GM12872 (cell line): ENCODE results near the gene ZMIZ1.

Source experiments
- TF ChIP-seq, protein P1 (sequence below): IDR thresholded peaks from 3 replicates; pipeline ENCODE4 v1.5.1; 2011; ENCODE audit warnings: low read depth, mild to moderate bottlenecking, low read length, moderate library complexity; ENCODE audit not compliant: insufficient read depth

ZMIZ1 gene

DNA sequence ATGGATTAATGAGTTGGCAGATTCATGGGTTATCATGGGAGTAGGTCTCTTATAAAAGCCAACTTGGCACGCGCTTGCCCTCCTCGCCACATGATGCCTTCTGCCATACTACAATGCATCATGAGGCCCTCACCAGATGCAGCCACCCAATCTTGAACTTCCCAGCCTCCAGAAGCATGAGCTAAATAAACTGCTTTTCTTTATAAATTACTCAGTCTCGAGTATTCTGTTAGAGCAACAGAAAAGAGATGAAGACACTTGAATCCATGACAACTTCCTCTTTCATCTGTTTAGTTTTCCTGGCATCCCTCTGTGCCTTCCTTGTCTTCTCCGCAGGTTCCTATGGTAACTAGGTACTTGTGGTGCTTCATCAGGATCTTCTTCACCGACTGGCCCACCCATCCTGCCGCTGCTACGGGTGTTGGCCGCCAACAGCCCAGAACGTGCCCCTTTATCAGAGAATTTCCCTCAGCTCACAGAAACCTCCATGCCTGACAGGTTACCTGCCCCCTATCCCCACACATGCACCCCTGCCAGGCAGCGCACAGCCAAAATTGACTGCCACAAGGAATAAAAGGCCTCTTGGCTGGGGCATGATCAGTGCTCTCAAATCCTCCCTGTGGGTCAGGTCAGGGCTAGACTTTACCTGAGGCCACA lies 250.5 kb downstream of the ZMIZ1 start:
- TF ChIP-seq, protein P1, sequence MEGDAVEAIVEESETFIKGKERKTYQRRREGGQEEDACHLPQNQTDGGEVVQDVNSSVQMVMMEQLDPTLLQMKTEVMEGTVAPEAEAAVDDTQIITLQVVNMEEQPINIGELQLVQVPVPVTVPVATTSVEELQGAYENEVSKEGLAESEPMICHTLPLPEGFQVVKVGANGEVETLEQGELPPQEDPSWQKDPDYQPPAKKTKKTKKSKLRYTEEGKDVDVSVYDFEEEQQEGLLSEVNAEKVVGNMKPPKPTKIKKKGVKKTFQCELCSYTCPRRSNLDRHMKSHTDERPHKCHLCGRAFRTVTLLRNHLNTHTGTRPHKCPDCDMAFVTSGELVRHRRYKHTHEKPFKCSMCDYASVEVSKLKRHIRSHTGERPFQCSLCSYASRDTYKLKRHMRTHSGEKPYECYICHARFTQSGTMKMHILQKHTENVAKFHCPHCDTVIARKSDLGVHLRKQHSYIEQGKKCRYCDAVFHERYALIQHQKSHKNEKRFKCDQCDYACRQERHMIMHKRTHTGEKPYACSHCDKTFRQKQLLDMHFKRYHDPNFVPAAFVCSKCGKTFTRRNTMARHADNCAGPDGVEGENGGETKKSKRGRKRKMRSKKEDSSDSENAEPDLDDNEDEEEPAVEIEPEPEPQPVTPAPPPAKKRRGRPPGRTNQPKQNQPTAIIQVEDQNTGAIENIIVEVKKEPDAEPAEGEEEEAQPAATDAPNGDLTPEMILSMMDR, result no peak

DNA sequence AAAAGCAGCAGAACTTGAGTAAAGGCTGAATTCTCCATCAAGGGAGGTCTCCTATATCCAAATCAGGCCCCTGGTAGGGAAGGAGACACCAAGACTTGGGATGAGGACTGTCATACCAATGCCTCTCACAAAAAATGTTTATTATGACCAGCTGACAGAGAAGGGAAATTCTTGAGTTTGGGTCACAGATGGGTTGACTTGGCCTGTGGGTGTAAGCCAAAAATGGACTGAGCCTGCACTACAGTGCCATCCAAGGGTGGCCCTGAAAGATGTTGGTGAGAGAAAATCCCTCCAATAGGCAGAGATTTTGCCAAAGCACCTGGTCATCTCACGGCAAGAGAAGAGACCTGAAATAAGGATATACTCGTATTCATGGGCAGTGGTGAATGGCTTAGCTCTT lies 251.6 kb downstream of the ZMIZ1 start:
- TF ChIP-seq, protein P1, result no peak

DNA sequence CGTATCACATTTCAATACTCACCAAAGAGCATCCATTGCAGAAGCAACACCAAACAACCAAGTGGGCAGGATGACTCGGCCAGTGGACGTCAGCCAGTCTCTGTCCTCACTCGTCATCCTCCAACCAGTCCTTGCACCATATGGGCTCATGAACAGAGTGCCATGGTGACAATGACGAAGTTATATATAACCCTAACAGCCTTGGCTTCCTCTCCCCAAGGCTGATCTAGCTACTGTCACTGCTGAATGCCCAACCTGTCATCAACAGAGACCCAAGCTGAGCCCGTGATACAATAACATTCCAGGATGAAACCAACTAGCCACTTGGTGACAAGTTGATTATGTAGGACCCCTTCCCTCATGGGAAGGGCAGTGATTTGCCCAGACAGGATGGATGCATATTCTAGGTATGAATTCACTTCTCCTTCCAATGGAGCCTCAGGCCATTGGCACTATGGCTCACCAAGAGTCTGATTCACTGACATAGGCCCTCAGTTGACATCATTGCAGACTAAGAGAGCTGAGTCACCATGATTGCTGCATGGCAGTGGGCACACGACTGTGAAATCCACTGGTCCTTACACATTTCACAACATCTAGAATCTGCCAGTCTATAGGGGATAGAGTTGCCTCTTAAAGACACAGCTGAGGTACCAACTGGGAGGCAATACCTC lies 252.2 kb downstream of the ZMIZ1 start:
- TF ChIP-seq, protein P1, result no peak

DNA sequence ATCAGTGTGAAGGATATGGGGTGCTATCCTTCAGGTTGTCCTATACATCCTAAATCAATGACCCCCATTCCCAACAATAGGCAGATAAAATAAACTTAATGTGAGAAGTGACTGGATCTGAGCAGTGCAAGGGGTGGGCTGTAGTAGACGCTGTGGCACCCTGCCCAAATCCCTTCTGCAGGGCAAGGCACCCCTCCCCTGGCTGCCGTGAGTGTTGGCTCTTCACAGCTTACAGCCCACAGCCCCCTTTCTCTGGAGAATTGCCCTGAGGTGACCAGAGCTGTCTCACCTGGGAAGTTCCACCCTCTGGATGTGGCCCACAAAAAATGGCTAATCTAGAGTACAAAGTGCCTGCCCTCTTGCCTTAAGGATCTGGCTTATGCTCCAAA lies 252.7 kb downstream of the ZMIZ1 start:
- TF ChIP-seq, protein P1, result no peak

DNA sequence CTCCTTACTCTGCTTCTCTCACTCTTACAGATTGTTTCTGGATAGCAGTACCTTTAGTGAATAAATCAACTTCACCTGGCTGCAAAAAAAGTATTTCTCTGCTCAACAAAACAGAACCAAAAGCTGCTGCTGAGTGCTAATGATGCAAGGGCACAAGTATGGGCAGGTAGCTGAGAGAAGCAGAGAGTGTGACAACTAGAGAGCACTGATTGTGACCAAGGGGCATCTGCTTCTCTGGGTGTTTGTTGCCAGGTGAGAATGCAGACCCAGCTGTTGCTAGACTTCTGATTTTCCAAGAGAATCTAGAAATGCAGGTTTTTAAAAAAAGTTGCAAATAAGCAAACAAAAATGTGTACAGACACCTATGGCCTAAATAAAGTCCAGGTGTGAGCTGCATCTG lies 253.2 kb downstream of the ZMIZ1 start:
- TF ChIP-seq, protein P1, result no peak

DNA sequence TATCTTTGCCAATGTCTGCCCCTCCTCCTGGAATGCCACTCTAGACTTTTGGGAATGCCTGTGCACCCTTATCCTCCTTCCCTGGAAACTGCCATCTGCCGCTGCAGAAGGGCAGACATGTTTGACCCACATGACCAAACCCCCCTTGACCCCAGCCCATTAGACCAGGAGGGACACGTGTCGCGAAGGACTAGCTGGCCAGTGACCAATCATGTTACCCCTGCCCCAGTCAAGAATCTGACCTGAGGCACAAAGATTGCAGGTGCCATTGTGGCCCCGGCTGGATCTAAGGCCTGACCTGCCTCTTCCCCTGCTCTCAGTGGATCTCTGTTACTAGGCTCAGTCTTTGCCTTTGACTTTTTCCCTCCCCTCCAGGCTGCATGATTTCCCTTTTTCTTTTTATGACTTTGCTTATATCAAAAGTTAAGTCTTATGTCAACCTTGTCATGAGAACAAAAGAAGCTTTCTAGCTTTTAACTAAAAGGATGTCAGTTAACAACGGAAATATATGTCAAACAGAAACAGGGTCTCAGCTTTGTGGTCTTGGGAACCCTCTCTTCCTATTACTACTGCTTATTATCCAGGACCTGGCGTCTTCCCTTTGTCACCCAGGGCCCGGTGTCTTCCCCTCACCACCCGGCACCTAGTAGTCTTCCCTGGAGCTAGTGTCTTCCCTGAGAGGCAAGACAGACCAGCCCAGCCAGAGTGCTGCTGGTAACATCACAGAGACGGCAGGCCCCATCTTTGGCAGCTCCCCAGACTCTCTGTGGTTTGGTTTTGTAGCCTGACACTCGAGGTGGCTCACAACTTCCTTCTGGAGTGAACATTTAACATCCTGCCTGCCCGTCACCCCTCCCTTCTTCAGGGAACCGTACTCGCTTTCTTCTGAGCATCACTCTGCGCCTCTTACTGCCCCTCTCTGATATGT lies 254.1 kb downstream of the ZMIZ1 start:
- TF ChIP-seq, protein P1, result no peak

DNA sequence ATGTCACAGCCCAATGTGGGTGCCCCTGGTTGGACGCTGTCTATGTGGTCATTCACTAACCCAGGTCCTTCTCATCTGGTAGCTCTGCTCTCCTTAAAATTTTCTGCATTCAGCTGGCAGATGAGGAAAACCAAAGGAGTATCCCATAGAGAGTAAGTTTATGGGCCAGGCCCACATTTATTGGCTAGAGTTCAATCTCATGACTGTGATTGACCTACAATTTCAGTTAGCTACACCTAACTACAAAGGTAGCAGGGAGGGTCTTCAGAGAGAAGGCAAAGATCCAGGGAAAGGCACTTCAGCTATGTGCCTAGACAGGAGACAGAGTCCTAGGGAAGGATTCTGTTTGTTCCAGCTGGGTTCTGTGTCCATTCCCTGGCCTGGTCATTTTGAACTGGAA lies 254.8 kb downstream of the ZMIZ1 start:
- TF ChIP-seq, protein P1, result no peak
